CD4-positive, CD25-positive, alpha-beta regulatory T cell (primary cell): Measurements from ENCODE around the gene SLC26A1. TPM values are rescaled to one million over a fixed set of nuclear protein-coding genes. Genes with fewer than 3 reads are reported as not detected.
"Not testable (repeated sequence)": the region's sequence is repeated elsewhere in the genome, so short reads cannot be mapped to it uniquely, and the experiment has no call there.

Source experiments
- ATAC-seq, 2 donors: fragments of 150-1000 bp; cut with Tn5 transposase; one replicate each; pipeline ENCODE4 v1.10.0; 2021; ENCODE audit warnings: low read depth in 2 of 2, moderate number of reproducible peaks in 2 of 2, moderate library complexity in 1 of 2
- DNase-seq, 3 donors: peaks; one replicate each; pipeline versions ENCODE4 v3.0.0 to v3.0.0-alpha.2; 2012 to 2022; ENCODE audit warnings: mixed read lengths in 1 of 3
- H3K27ac ChIP-seq: one replicate; pipeline ENCODE4 v1.7.0; 2013; ENCODE audit warnings: mild to moderate bottlenecking, low read length; ENCODE audit not compliant: insufficient read depth, poor library complexity, severe bottlenecking
- H3K27me3 ChIP-seq: one replicate; pipeline ENCODE4 v1.7.0; 2013; ENCODE audit warnings: low read length; ENCODE audit not compliant: control insufficient read depth, insufficient read depth
- H3K36me3 ChIP-seq: one replicate; pipeline ENCODE4 v1.7.0; 2013; ENCODE audit warnings: mild to moderate bottlenecking, low read length, moderate library complexity; ENCODE audit not compliant: control insufficient read depth, insufficient read depth
- H3K4me1 ChIP-seq: 2 replicates; pipeline ENCODE4 v1.7.0; 2013; ENCODE audit warnings: mild to moderate bottlenecking, low read length; ENCODE audit not compliant: insufficient read depth, control insufficient read depth, poor library complexity, severe bottlenecking
- H3K4me3 ChIP-seq: one replicate; pipeline ENCODE4 v1.7.0; 2013; ENCODE audit warnings: low read depth, mild to moderate bottlenecking, low read length, moderate library complexity
- H3K9me3 ChIP-seq, 2 experiments: 1 replicate in 1 of 2; 2 replicates in 1 of 2; pipeline ENCODE4 v1.7.0; 2013; ENCODE audit warnings: low read length in 2 of 2, mild to moderate bottlenecking in 1 of 2, moderate library complexity in 1 of 2; ENCODE audit not compliant: control insufficient read depth in 2 of 2
- H3K27ac Mint-ChIP-seq, 3 donors: one replicate each; pipeline ENCODE4 v1.8.0; 2020 to 2022; ENCODE audit warnings: mild to moderate bottlenecking in 3 of 3, mixed read lengths in 3 of 3, moderate library complexity in 2 of 3
- H3K27me3 Mint-ChIP-seq: one replicate; pipeline ENCODE4 v1.8.0; 2022; ENCODE audit warnings: mild to moderate bottlenecking, mixed read lengths
- H3K36me3 Mint-ChIP-seq: one replicate; pipeline ENCODE4 v1.8.0; 2020; ENCODE audit warnings: mixed read lengths
- H3K4me1 Mint-ChIP-seq, 4 donors: one replicate each; pipeline ENCODE4 v1.8.0; 2020 to 2022; ENCODE audit warnings: mixed read lengths in 4 of 4, mild to moderate bottlenecking in 1 of 4
- H3K4me3 Mint-ChIP-seq, 4 donors: one replicate each; pipeline ENCODE4 v1.8.0; 2020 to 2022; ENCODE audit warnings: mild to moderate bottlenecking in 4 of 4, mixed read lengths in 4 of 4, moderate library complexity in 3 of 4
- H3K9me3 Mint-ChIP-seq, 7 donors: one replicate each; pipeline ENCODE4 v1.8.0; 2020 to 2022; ENCODE audit warnings: mixed read lengths in 7 of 7, mild to moderate bottlenecking in 3 of 7, moderate library complexity in 2 of 7
- polyA plus RNA-seq, 4 donors: library from polyadenylated mRNA; unstranded; fragments of 300-500 nt; fragmentation: Illumina TruSeq; gene quantifications; one replicate each; pipeline ENCODE4 v1.2.3, GENCODE V29; 2021
- total RNA-seq: library from RNA; stranded (reverse); gene quantifications from one replicate; pipeline ENCODE4 v1.2.3, GENCODE V29; 2022

Gene SLC26A1
- total and polyA plus RNA-seq, 5 donors from 2014 or later, result 0.37 to 1.7 (median 1.00) TPM

DNA sequence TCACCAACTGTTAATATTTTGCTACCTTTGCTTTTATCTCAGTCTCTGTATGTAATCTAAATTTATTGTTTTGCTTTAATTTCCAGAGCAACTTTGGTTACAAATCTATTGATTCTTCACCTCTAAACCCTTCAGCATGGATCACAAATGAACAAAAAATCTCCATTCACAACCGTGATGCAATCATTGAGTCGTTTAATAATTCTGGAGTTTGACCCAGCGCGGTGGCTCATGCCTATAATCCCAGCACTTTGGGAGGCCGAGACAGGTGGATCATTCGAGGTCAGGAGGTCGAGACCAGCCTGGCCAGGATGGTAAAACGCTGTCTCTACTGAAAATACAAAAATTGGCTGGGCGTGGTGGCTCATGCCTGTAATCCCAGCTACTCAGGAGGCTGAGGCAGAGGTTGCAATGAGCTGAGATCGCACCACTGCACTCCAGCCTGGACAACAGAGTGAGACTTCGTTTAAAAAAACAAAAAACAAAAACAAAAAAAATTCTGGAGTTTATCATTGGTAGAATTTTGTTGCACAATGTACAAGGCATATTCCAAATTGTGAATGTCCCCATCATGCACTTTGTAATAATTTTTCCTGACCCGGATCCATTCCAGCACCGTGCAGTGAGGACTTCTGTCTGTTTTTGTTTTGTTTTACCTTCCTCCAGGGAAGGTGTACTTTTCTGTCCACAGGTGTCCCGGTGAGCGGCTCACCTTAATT lies 8.7 kb downstream of the SLC26A1 start:
- H3K4me3 ChIP-seq, result peak overlapping the region; percentile 56

DNA sequence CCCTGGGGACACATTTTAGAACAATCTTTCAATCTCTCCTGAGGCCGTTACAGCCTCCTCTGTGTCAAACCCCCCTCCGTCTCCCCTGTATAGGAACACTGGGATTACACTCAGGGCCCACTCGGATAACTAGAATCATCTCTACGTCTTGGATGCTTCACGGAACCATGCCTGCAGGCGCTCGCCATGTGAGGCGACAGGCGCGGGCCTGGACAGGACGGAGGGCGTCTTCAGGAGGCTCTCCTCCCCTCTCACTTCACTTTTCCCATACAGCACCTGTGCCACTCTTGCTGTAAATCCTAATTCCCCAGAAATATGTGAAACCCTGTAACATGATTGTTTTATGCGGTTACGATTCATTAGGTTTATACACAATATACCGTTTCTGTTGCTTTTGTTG lies 10.4 kb downstream of the SLC26A1 start:
- peaks cover 0 to 30% (median 5%) of the 10 kb centered on the region in 4 donors for H3K4me1 Mint-ChIP-seq
- H3K27me3 Mint-ChIP-seq, result no peaks in the 10 kb centered on the region
- Histone ChIP-seq H3K4me3 (no peak overlapping the region), H3K9me3 (no peaks in the 10 kb centered on the region), H3K36me3 (no peaks in the 10 kb centered on the region), H3K4me1 (peaks cover 29% of the 10 kb centered on the region), H3K27ac (no peak overlapping the region), H3K27me3 (no peaks in the 10 kb centered on the region)
- H3K27ac Mint-ChIP-seq, result no peak overlapping the region
- H3K36me3 Mint-ChIP-seq, result peaks cover 4% of the 10 kb centered on the region
- peaks cover 0 to 1% (median 0%) of the 10 kb centered on the region in 7 donors for H3K9me3 Mint-ChIP-seq
- ATAC-seq, result no peak
- no peak for DNase-seq
- peak overlapping the region in 3 of 4 donors; percentile 16 to 26 (median 21) for H3K4me3 Mint-ChIP-seq

More for the DNA sequence above, 8.7 kb downstream of the SLC26A1 start:
- Histone ChIP-seq H3K4me1 (peaks cover 34% of the 10 kb centered on the region), H3K36me3 (no peaks in the 10 kb centered on the region), H3K27me3 (no peaks in the 10 kb centered on the region), H3K27ac (no peak overlapping the region), H3K9me3 (no peaks in the 10 kb centered on the region)
- ATAC-seq (no peak), DNase-seq (no peak)
- Mint-ChIP-seq H3K4me1 (peaks cover 0 to 32% (median 5%) of the 10 kb centered on the region in 4 donors), H3K27ac (peak overlapping the region; percentile 32 to 65 (median 44)), H3K36me3 (peaks cover 4% of the 10 kb centered on the region), H3K9me3 (peaks cover 0 to 1% (median 0%) of the 10 kb centered on the region in 7 donors), H3K4me3 (peak overlapping the region; percentile 38 to 90 (median 78)), H3K27me3 (no peaks in the 10 kb centered on the region)

- Mint-ChIP-seq H3K36me3 (peaks cover 4% of the 10 kb centered on the region), H3K4me3 (no peak overlapping the region), H3K4me1 (peaks cover 0 to 27% (median 5%) of the 10 kb centered on the region in 4 donors), H3K27me3 (no peaks in the 10 kb centered on the region), H3K27ac (no peak overlapping the region), H3K9me3 (peaks cover 0 to 1% (median 0%) of the 10 kb centered on the region in 7 donors)
- H3K4me1 ChIP-seq, result peaks cover 24% of the 10 kb centered on the region
- no peak overlapping the region for H3K4me3 ChIP-seq
- H3K9me3 ChIP-seq, result no peaks in the 10 kb centered on the region
- H3K27ac ChIP-seq, result no peak overlapping the region
- H3K36me3 ChIP-seq, result no peaks in the 10 kb centered on the region
- H3K27me3 ChIP-seq, result no peaks in the 10 kb centered on the region
- no peak for ATAC-seq
- DNase-seq, result no peak
These were observed 10.9 kb downstream of the SLC26A1 start for GRCh38 chr4:982291-982690.

DNA sequence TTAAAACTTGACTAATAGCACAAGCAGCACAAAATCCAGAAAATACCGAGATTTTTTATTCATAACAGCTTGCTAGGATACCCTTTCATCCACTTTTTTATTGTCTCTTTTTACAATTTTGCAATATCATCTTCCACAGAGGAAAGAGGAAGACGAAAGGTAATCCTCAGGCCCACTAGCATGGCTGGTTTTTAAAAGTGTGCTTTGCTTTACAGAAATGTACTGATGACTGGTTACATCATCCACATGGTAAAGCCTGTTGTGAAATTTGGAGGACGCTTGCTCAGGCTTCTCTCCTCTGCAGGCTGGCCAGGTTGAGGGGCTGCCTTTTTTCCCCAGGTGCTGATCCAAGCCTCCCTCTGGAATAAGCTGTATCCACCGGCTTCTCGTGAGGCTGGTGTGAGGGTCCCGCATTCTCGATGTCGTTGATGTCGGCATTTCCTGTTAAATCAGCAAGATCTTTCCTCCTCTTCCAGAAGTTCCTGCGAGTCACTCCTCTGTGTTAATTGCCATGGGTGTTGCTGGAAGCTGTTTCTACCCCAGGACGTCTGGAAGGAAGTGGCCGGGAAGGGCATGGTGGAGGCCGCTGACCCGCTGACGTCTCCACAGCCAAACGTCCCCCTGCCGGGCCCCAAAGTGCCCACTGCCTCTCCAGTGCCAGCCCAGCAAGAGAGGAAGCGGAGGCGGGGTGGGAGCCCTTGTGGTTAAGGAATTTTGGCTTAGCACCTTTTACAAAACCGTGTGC lies 14.1 kb downstream of the SLC26A1 start:
- no peak for ATAC-seq
- Histone ChIP-seq H3K9me3 (no peaks in the 10 kb centered on the region), H3K36me3 (no peaks in the 10 kb centered on the region), H3K27me3 (no peaks in the 10 kb centered on the region), H3K4me3 (no peak overlapping the region), H3K27ac (no peak overlapping the region), H3K4me1 (no peaks in the 10 kb centered on the region)
- Mint-ChIP-seq H3K4me3 (no peak overlapping the region), H3K27me3 (no peaks in the 10 kb centered on the region), H3K27ac (no peak overlapping the region), H3K36me3 (peaks cover 4% of the 10 kb centered on the region), H3K4me1 (peaks cover 0 to 2% (median 0%) of the 10 kb centered on the region in 4 donors), H3K9me3 (peaks cover 0 to 1% (median 0%) of the 10 kb centered on the region in 7 donors)
- no peak for DNase-seq

- H3K27me3 Mint-ChIP-seq, result not testable (repeated sequence)
These were observed 17.2 kb downstream of the SLC26A1 start for GRCh38 chr4:976016-976415.

GRCh38 chr4:974668-975067 lies 18.5 kb downstream of the SLC26A1 start:
- H3K27ac Mint-ChIP-seq, result no peak overlapping the region
- peaks cover 0 to 15% (median 2%) of the 10 kb centered on the region in 4 donors for H3K4me1 Mint-ChIP-seq
- Histone ChIP-seq H3K27ac (no peak overlapping the region), H3K9me3 (no peaks in the 10 kb centered on the region), H3K36me3 (no peaks in the 10 kb centered on the region), H3K4me1 (peaks cover 22% of the 10 kb centered on the region), H3K27me3 (no peaks in the 10 kb centered on the region), H3K4me3 (no peak overlapping the region)
- H3K27me3 Mint-ChIP-seq, result no peaks in the 10 kb centered on the region
- ATAC-seq (no peak), DNase-seq (no peak)
- no peak overlapping the region for H3K4me3 Mint-ChIP-seq
- H3K36me3 Mint-ChIP-seq, result no peaks in the 10 kb centered on the region
- no peaks in the 10 kb centered on the region for H3K9me3 Mint-ChIP-seq

More at GRCh38 chr4:976016-976415, 17.2 kb downstream of the SLC26A1 start:
- not testable (repeated sequence) for ATAC-seq, H3K27ac ChIP-seq, H3K4me1 Mint-ChIP-seq, DNase-seq, H3K9me3 ChIP-seq, H3K27ac Mint-ChIP-seq, H3K9me3 Mint-ChIP-seq, H3K27me3 ChIP-seq, H3K36me3 Mint-ChIP-seq, H3K36me3 ChIP-seq, H3K4me3 Mint-ChIP-seq, H3K4me3 ChIP-seq
- H3K4me1 ChIP-seq, result peaks cover 22% of the 10 kb centered on the region

- Histone ChIP-seq H3K36me3 (no peaks in the 10 kb centered on the region), H3K4me3 (peak within 1 kb of the TSS; percentile 41), H3K9me3 (no peaks in the 10 kb centered on the region), H3K27ac (no peak within 1 kb of the TSS), H3K27me3 (no peaks in the 10 kb centered on the region), H3K4me1 (peaks cover 22% of the 10 kb centered on the region)
- peaks cover 0 to 15% (median 2%) of the 10 kb centered on the region in 4 donors for H3K4me1 Mint-ChIP-seq
- ATAC-seq (peak; percentile 89 to 92), DNase-seq (peak; percentile 82 to 85 (median 85))
- H3K27me3 Mint-ChIP-seq, result no peaks in the 10 kb centered on the region
- no peaks in the 10 kb centered on the region for H3K9me3 Mint-ChIP-seq
- H3K36me3 Mint-ChIP-seq, result no peaks in the 10 kb centered on the region
- H3K4me3 Mint-ChIP-seq, result peak within 1 kb of the TSS in 3 of 4 donors; percentile 47 to 70 (median 56)
- no peak within 1 kb of the TSS for H3K27ac Mint-ChIP-seq
These were observed 19.5 kb downstream of the SLC26A1 start, which contains the start of gene DGKQ for GRCh38 chr4:973431-974397. TSS of gene DGKQ (minus strand) at chr4:973569. CDS start at chr4:973482, 87 bp downstream.
